ELR (cell line): ENCODE measurements around the gene PLEKHH1.

Experiments
- DNase-seq: peaks from one replicate; pipeline ENCODE4 v3.0.0-alpha.2; 2015; ENCODE audit warnings: low read depth

Gene PLEKHH1

GRCh38 chr14:67532998-67533753 lies at the start of gene PLEKHH1:
TSS of gene PLEKHH1 (plus strand) at chr14:67533290. CDS start at chr14:67541868, 8,578 bp downstream.
- peak; percentile 85 for DNase-seq

DNA sequence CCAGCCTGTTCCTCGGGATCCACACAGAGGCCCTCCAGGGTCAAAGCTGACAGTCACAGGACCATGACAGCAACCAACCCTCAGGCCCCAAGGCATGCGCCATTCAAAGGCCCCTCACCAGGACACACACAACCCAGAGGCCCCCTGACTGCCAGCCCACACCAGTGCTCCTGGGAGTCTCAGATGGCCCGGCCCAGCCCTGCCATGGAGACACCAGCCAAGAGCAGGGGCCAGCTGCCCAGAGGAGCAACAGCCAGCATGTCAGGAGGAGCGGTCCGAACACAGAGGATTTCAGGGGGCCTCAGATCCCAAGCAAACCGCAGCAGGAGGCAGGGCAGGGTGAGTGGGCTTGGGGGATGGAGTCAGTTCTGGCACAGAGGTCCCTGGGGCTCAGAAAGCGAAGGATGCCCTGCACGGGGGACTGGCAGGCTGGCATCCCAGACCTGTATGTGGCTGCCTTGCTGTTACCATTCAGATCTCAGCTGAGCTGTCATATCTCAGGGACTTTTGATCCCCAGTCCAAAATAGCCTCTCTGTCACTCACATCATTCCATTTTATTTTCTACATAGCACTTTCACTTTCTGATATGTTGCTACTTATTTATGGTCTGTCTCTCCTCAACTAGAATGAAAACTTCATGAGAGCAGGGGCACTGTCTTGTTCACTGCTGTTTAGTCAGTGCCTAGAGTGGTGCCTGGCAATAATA lies 49.4 kb upstream of the PLEKHH1 start:
- DNase-seq = no peak

GRCh38 chr14:67485501-67486095 lies 47.5 kb upstream of the PLEKHH1 start:
- no peak for DNase-seq

DNA sequence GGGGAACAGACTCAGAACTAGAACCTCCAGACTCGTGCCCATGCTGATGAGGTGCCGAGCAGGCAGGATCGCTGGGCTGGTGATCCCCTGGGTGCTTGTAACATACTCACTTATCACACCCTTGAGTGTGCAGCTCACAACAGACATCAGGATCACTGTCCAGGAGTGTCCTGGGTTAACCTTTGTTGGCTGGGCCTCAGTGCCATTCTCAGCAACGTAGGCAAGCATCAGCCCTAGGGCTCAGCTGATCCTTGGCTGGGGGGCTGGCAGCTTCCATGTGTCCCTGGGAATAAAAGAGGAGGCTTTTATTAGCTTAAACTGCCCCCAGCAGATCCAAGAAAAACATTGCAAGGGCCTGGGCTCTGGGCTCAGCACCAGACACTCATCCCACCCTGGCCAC lies 46.2 kb upstream of the PLEKHH1 start:
- no peak for DNase-seq

GRCh38 chr14:67487332-67487731 lies 45.8 kb upstream of the PLEKHH1 start:
- DNase-seq = no peak

DNA sequence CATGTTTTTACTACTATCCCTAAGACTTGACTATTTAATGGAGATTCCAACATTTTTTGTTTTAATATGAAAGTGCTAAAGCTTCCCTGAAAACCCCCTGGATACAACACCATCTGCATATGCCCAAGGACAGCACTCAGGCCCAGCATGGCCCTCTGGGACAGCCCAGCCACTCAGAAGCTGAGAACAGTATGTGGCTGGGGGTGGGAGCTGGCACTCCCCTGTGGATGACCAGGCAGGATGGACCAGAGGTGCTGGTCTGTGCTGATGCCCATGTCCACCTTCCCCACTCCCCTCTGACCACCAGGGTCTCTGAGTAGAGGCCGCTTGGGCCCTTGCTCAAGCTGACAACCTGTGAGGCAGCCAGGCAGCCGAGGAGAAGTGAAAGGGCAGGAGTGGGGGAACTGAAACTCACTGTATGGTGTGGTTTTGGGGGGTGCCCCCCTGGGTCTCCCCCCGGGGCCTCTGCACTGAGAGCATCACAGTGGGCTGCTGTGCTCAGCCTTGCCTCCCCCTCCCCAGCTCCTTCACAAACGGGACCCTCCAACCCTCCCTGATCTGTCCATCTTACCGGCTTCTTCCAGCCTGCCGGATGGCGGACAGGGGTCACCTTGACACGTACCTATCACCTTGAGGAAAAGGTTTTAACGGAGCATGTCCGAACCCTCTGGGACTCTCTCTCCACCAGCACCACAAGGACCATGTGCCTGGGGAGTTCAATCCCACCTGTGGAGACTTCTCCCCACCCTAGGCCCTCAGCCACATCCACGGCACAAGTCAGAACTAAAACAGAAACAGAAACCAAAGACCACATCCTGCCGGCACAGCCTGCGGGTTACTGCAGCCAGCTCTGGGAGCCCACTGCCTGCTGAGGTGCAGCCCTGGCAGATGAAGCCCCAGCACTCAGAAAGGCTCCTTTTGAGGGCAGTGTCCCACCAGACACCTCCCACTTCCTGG lies 44.9 kb upstream of the PLEKHH1 start, which contains the start of gene TMEM229B:
Gene TMEM229B (minus strand): TSS at position 785 of the 957 bp plus-strand sequence. CDS start 14,798 bp downstream, outside the sequence.
- peak; percentile 19 for DNase-seq

- DNase-seq = no peak
Measured at GRCh38 chr14:67490196-67490595, 42.9 kb upstream of the PLEKHH1 start.

DNA sequence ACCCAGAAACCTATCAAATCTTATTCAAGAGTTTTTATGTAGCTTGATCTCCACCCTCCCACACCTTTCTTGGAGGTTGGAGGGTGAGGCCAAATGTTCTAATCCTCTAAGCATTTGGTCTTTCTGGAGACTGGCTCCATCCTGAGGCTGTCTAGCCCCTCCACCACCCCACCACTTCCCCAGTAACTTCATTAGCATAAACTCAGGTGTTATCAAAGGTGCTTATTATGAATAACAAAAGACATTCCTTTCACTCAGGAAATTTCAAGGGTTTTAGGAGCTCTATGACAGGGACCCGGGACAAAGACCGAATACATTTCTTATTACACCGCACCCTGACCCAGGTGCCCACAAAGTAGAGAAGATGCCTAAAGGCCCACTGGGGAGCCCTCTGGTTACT lies 41.8 kb upstream of the PLEKHH1 start:
- DNase-seq = no peak

- no peak for DNase-seq
Measured at GRCh38 chr14:67491741-67492507, 41.2 kb upstream of the PLEKHH1 start.

DNA sequence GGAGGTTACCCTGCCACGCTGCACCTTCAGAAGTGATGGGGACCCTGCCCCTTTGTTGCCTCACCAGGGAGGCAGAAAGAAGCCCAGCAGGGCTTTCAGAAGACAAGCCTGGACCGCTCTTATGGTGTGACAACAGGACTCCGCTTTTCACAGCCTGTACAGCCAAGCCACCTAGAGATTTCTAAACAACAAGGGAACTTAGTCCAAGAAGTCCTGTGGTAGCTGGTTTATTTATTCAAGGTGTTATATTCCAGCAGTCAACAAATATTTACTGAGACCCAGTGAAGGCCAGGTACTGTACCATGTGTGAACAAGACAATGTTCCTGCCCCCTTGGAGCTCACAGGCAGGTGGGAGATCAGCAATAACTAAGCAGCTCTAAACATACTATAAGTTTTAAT lies 40.6 kb upstream of the PLEKHH1 start:
- no peak for DNase-seq

- no peak for DNase-seq
Measured at GRCh38 chr14:67493092-67493717, 39.9 kb upstream of the PLEKHH1 start.

GRCh38 chr14:67495827-67496226 lies 37.3 kb upstream of the PLEKHH1 start:
- DNase-seq = no peak

DNA sequence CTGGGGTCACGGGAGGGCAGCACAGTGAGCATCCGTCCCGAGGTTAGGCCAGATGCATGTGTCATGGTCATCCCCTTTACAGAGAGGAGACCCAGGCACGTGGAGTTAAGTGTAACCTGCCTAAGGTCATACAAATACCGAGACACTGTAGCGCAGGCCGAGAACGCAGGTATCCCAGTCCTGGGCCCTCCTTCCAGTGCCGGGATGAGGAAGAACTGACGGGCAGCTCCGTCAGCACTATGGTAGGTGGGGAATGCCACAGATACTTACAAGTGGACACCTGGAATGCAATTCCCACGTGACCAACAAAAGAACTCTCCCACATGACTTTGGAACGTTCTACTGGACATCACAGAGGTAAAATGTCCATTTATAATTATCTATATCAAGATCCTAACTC lies 35.9 kb upstream of the PLEKHH1 start:
- no peak for DNase-seq

- no peak for DNase-seq
Measured at GRCh38 chr14:67497716-67498115, 35.4 kb upstream of the PLEKHH1 start.

DNA sequence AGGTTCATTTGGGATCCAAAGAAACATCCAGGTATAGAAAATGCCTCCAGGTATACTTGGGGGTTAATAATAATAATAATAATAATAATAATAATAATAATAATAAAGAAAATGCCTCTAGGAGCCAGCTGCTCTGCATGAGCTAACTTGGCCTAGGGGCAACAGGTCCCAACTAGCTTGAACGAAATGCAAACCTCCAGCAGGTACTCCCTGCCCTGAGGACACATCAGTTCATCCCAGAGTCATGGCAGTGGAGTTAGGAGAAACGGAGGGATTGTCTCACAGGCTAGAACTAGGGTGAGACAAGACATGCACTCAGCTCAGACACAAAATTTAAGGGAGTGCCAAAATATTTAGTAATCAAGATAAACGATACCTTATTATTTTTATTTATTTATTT lies 32.1 kb upstream of the PLEKHH1 start:
- DNase-seq = no peak

- no peak for DNase-seq
Measured at GRCh38 chr14:67501670-67502069, 31.4 kb upstream of the PLEKHH1 start.

GRCh38 chr14:67502867-67503266 lies 30.2 kb upstream of the PLEKHH1 start:
- no peak for DNase-seq

DNA sequence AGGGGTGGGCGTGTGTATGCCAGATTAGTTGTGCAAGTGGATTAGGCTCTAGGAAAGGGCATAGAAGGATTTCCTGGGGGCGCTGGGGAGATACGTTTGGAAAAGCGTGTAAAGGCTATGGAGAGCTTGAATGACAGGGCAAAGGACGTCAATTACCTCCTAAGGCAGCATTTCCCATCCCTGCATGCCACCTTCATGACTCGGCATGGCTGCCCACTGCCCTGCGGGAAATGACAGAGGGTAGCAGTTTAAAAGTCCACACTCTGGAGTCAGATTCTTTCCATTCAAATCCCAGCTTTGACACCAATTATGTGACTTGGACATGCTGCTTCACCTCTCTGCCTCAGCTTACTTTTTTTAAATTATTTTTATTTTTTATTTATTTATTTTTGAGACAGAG lies 29.8 kb upstream of the PLEKHH1 start:
- DNase-seq = no peak

DNA sequence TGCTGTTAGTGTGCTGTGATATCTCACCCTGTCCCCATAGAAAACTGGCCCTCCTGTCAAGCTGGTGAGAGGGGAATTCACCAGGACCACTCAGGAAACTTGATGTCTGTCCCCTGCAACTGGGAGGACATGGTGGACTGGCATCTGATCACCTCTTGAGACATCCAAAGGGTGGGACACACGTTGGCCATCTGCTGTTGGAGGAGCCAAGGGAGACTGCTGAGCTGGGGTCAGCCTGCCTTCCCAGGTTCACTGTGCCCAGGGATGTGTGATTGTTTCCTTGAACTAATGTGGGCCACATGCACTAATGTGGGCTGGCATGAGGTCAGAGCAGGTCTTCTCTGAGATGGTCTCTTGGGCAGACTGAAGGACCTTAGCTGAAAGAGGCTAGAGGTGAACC lies 27.8 kb upstream of the PLEKHH1 start:
- no peak for DNase-seq

- DNase-seq = no peak
Measured at GRCh38 chr14:67508956-67509355, 24.1 kb upstream of the PLEKHH1 start.

GRCh38 chr14:67510121-67510520 lies 23.0 kb upstream of the PLEKHH1 start:
- DNase-seq = peak; percentile 34
